K562 (cell line): ENCODE results near the gene FUZ. TPM values are rescaled to one million over a fixed set of nuclear protein-coding genes. Genes with fewer than 3 reads are reported as not detected.
A peak's percentile ranks its signal among the peaks of the same experiment; 100 is the strongest.

ENCODE experiments used
- ATAC-seq: fragments of 200-7000 bp; cut with Tn5 transposase; 3 replicates; pipeline ENCODE4 v1.9.1; 2020; ENCODE audit warnings: moderate library complexity
- BruUV-seq: library from RNA; stranded (reverse); fragments of 400-500 nt; replicated peaks from 2 replicates; lab custom pipeline; 2021; lab: Mats Ljungman, UMichigan
- CTCF ChIA-PET: fragments of 300-600 bp; formaldehyde crosslinking; extraction: SDS; loops from one replicate; lab custom pipeline; 2021; ENCODE audit warnings: low intra/inter-chr PET ratio; lab: Yijun Ruan, JAX
- POLR2A ChIA-PET: fragments of 300-600, 350-650 bp; sonication (Branson Sonifier 250); formaldehyde crosslinking; extraction: SDS; loops from one replicate; lab custom pipeline; 2021; ENCODE audit warnings: antibody characterized with exemption, inconsistent platforms; lab: Yijun Ruan, JAX
- DNase-seq, 4 experiments: peaks; one replicate each; pipeline versions ENCODE4 v3.0.0 to v3.0.0-alpha.2; 2011 to 2018; ENCODE audit warnings: low spot score in 3 of 4, mixed read lengths in 3 of 4; ENCODE audit errors: extremely low read depth in 1 of 4
- FAIRE-seq: peaks from 2 replicates; lab custom pipeline; 2011; peaks lifted over from hg19 to GRCh38; lab: Jason Lieb, UNC
- H2AFZ ChIP-seq: 2 replicates; pipeline ENCODE4 v1.6.0; 2011; ENCODE audit warnings: low read depth, low read length, control low read depth, inconsistent platforms
- H3K27ac ChIP-seq: fragments of 200-600 bp; 3 replicates; pipeline ENCODE4 v1.8.0; 2011; ENCODE audit warnings: low read depth, mild to moderate bottlenecking, control low read depth, inconsistent platforms, low read length, moderate library complexity, mixed read lengths; ENCODE audit errors: extremely low read depth
- H3K27me3 ChIP-seq, 2 experiments: fragments of 300-600 bp in 1 of 2; 2 replicates in 1 of 2; 3 replicates in 1 of 2; pipeline versions ENCODE4 v1.6.0 to v1.8.0; 2011; ENCODE audit warnings: inconsistent platforms in 2 of 2, low read length in 2 of 2, mild to moderate bottlenecking in 1 of 2, mixed read lengths in 1 of 2, moderate library complexity in 1 of 2; ENCODE audit not compliant: control insufficient read depth in 2 of 2, insufficient read depth in 2 of 2
- H3K36me3 ChIP-seq: fragments of 300-600 bp; 3 replicates; pipeline ENCODE4 v1.8.0; 2011; ENCODE audit warnings: mild to moderate bottlenecking, low read length, inconsistent platforms; ENCODE audit not compliant: control insufficient read depth, insufficient read depth
- H3K4me1 ChIP-seq, 2 experiments: fragments of 200-600 bp in 1 of 2; replicated peaks in 1 of 2; 2 replicates in 1 of 2; 3 replicates in 1 of 2; pipeline versions ENCODE4 v1.5.1 to v1.8.0; 2011; ENCODE audit warnings: inconsistent platforms in 2 of 2, low read length in 2 of 2, mild to moderate bottlenecking in 1 of 2, mixed read lengths in 1 of 2, moderate library complexity in 1 of 2; ENCODE audit not compliant: control insufficient read depth in 2 of 2, insufficient read depth in 2 of 2
- H3K4me2 ChIP-seq: 2 replicates; pipeline ENCODE4 v1.6.1; 2011; ENCODE audit warnings: low read length, control low read depth, inconsistent platforms, mixed read lengths; ENCODE audit not compliant: insufficient read depth
- H3K4me3 ChIP-seq: fragments of 200-600 bp; sonication (generic), shearing (Covaris generic); 2 replicates; pipeline ENCODE4 v1.5.1; 2016; ENCODE audit warnings: control low read depth, inconsistent platforms
- H3K79me2 ChIP-seq: fragments of 200-600 bp; 3 replicates; pipeline ENCODE4 v1.8.0; 2011; ENCODE audit warnings: low read length, inconsistent platforms; ENCODE audit not compliant: control insufficient read depth, insufficient read depth
- H3K9ac ChIP-seq, 2 experiments: 2 replicates each; pipeline versions ENCODE4 v1.6.0 to v1.6.1; 2011; ENCODE audit warnings: low read depth in 2 of 2, low read length in 2 of 2, control low read depth in 1 of 2, inconsistent platforms in 1 of 2, mild to moderate bottlenecking in 1 of 2, mixed read lengths in 1 of 2; ENCODE audit not compliant: insufficient read depth in 1 of 2
- H3K9me1 ChIP-seq: one replicate; pipeline ENCODE4 v1.6.0; 2011; ENCODE audit warnings: inconsistent platforms, mild to moderate bottlenecking, low read length, moderate library complexity; ENCODE audit not compliant: control insufficient read depth, insufficient read depth
- H3K9me3 ChIP-seq: replicated peaks from 2 replicates; pipeline ENCODE4 v1.5.1; 2011; ENCODE audit warnings: low read depth, low read length, inconsistent platforms; ENCODE audit not compliant: control insufficient read depth, insufficient read depth
- H4K20me1 ChIP-seq: replicated peaks from 2 replicates; pipeline ENCODE4 v1.6.1; 2011; ENCODE audit warnings: low read length, inconsistent platforms, mixed read lengths; ENCODE audit not compliant: control insufficient read depth, insufficient read depth
- EZH2 ChIP-seq: IDR thresholded peaks from 2 replicates; pipeline ENCODE4 v1.6.1; 2012; ENCODE audit warnings: low read depth, mild to moderate bottlenecking, inconsistent platforms, low read length, borderline replicate concordance
- FIP1L1 ChIP-seq: fragments of 200-400 bp; formaldehyde crosslinking; IDR thresholded peaks from 2 replicates; pipeline ENCODE4 v1.6.1; 2018; ENCODE audit warnings: mild to moderate bottlenecking, low read depth, low read length; ENCODE audit not compliant: poor library complexity, severe bottlenecking
- FOXA3 ChIP-seq, 2 experiments: fragments of 450-650 bp in 1 of 2; sonication (generic) in 1 of 2; formaldehyde crosslinking; IDR thresholded peaks in 1 of 2; conservative IDR thresholded peaks in 1 of 2; 2 replicates each; pipeline versions ENCODE4 v1.4.0 to v1.8.0; 2020 to 2022; ENCODE audit warnings: mild to moderate bottlenecking in 2 of 2, missing genetic modification reagents in 1 of 2
- FOXM1 ChIP-seq, 2 experiments: fragments of 450-650 bp in 1 of 2; sonication (generic) in 1 of 2; formaldehyde crosslinking in 1 of 2; IDR thresholded peaks; 2 replicates each; pipeline versions ENCODE4 v1.6.1 to v1.9.0; 2017 to 2022; ENCODE audit warnings: low read depth in 2 of 2, mild to moderate bottlenecking in 2 of 2, missing genetic modification reagents in 1 of 2, moderate library complexity in 1 of 2
- KDM5B ChIP-seq: fragments of 200-600 bp; sonication (generic); IDR thresholded peaks from 2 replicates; pipeline ENCODE4 v1.6.1; 2012; ENCODE audit warnings: low read depth, mild to moderate bottlenecking, moderate library complexity, low read length, control low read depth, inconsistent platforms; ENCODE audit not compliant: insufficient replicate concordance
- MEIS2 ChIP-seq: fragments of 450-650 bp; IDR thresholded peaks from 2 replicates; pipeline ENCODE4 v1.6.1; 2014; ENCODE audit warnings: mild to moderate bottlenecking; ENCODE audit not compliant: partially characterized antibody
- NCOR1 ChIP-seq: fragments of 450-650 bp; IDR thresholded peaks from 2 replicates; pipeline ENCODE4 v1.6.1; 2016; ENCODE audit warnings: mild to moderate bottlenecking, moderate library complexity
- SAFB2 ChIP-seq: fragments of 200-400 bp; formaldehyde crosslinking; IDR thresholded peaks from 2 replicates; pipeline ENCODE4 v1.6.1; 2018; ENCODE audit warnings: borderline replicate concordance, low read length, low read depth, moderate library complexity; ENCODE audit not compliant: severe bottlenecking
- SP2 ChIP-seq: IDR thresholded peaks from 2 replicates; pipeline ENCODE4 v1.6.1; 2011; ENCODE audit warnings: mild to moderate bottlenecking, low read depth, low read length, moderate library complexity; ENCODE audit not compliant: poor library complexity, severe bottlenecking; ENCODE audit errors: extremely low read depth
- TAL1 ChIP-seq: fragments of 450-650 bp; IDR thresholded peaks from 2 replicates; pipeline ENCODE4 v1.6.1; 2016; ENCODE audit warnings: mild to moderate bottlenecking
- TEAD4 ChIP-seq, 2 experiments: sonication (generic) in 1 of 2; formaldehyde crosslinking in 1 of 2; IDR thresholded peaks; 2 replicates each; pipeline versions ENCODE4 v1.6.1 to v1.8.0; 2012 to 2022; ENCODE audit warnings: borderline replicate concordance in 1 of 2, inconsistent platforms in 1 of 2, low read length in 1 of 2, mild to moderate bottlenecking in 1 of 2, missing genetic modification reagents in 1 of 2
- ZKSCAN8 ChIP-seq: fragments of 200-800 bp; sonication (Bioruptor generic); IDR thresholded peaks from 2 replicates; pipeline ENCODE4 v1.6.1; 2016; ENCODE audit warnings: missing genetic modification characterization, missing compliant biosample characterization
- ZNF197 ChIP-seq: fragments of 200-800 bp; sonication (Bioruptor generic); IDR thresholded peaks from 2 replicates; pipeline ENCODE4 v1.6.1; 2016; ENCODE audit warnings: low read depth, missing genetic modification characterization, missing compliant biosample characterization
- WGBS: fragments of 100-300 bp; shearing (Covaris generic); methylation state at CpG from one replicate; pipeline ENCODE4 v1.1.6; 2016; ENCODE audit warnings: low coverage, mixed read lengths; ENCODE audit not compliant: insufficient coverage; ENCODE audit errors: missing lambda C conversion rate; 5-methylcytosine and 5-hydroxymethylcytosine counted together
- in situ Hi-C: fragments of 300-500 bp; cut with MboI; formaldehyde crosslinking; loops from 4 replicates; pipeline ENCODE4 v1.15.0; 2018; ENCODE audit warnings: inconsistent platforms, mixed read lengths
- intact Hi-C: fragments of 100-400 bp; cut with micrococcal nuclease; formaldehyde crosslinking; loops from 2 replicates; pipeline ENCODE4 v1.14.2; 2022
- polyA plus RNA-seq, 8 experiments: library from polyadenylated mRNA; depleted of rRNA in 4 of 8; stranded (reverse) in 5 of 8; unstranded in 3 of 8; fragments of >200 nt; fragmentation: Nextera tagmentation in 2 of 8; fragmentation: Illumina TruSeq in 1 of 8; extraction: Ambion mirVana in 2 of 8; extraction: Trizol in 1 of 8; gene quantifications; 2 replicates each; pipeline versions ENCODE4 v1.2.1 to v1.2.3, GENCODE V29; 2011 to 2014; ENCODE audit warnings: inconsistent platforms in 1 of 8, missing spikeins in 1 of 8
- total RNA-seq, 7 experiments: library from RNA; depleted of rRNA in 6 of 7; stranded (reverse); fragments of >200 nt in 6 of 7; fragmentation: Illumina TruSeq in 2 of 7; extraction: Trizol in 2 of 7; gene quantifications; 2 replicates each; pipeline versions ENCODE4 v1.2.1 to v1.2.3, GENCODE V29; 2011 to 2021; ENCODE audit warnings: low replicate concordance in 1 of 7
- TF ChIP-seq, protein P1 (sequence below): fragments of 450-650 bp; conservative IDR thresholded peaks from 2 replicates; pipeline ENCODE4 v1.6.1; 2016; ENCODE audit warnings: missing genetic modification characterization, low read depth, mild to moderate bottlenecking, control low read depth, missing compliant biosample characterization
- TF ChIP-seq, protein P2 (sequence below): fragments of 250-450 bp; sonication (Bioruptor Pico); IDR thresholded peaks from 2 replicates; pipeline ENCODE4 v1.8.0; 2021; ENCODE audit warnings: moderate library complexity, mild to moderate bottlenecking, inconsistent platforms
- TF ChIP-seq, protein P3 (sequence below): fragments of 200-800 bp; sonication (Bioruptor generic); IDR thresholded peaks from 2 replicates; pipeline ENCODE4 v1.6.1; 2017; ENCODE audit warnings: missing genetic modification characterization, missing compliant biosample characterization

Gene FUZ
- total and polyA plus RNA-seq, 9 of the 15 experiments (the other 6 are each of a cell fraction or from before 2014, with no cell fraction given), result 0.17 to 7.6 (median 3.6) TPM; not detected in 1

DNA sequence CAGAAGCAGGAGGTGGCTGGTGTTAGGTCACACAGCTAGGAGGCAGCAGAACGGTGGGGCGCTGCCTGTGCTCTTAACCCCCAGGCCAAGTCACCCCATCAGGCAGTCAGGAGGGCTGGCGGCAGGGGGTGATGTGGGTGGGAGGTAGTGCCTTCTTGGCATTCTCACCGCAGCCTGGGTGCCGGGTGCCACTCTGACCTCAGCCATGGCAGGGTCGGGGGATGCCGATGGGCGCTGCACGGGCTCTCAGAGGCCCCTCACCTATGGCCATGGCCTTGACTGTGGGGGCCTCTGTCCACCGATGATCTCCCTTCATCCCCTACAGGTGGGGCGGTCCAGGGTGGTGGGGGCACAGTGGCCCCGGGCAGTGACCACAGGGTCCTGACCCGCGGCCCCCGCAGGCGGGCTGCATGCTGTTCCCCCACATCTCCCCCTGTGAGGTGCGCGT, 43.5 kb upstream of the FUZ start:
- peaks cover 8% of the 10 kb centered on the region for H3K9me1 ChIP-seq
- 87% methylated on average over 10 of the region's 18 CpGs for WGBS
- no peak overlapping the region for H3K4me2 ChIP-seq
- H3K27me3 ChIP-seq, result no peaks in the 10 kb centered on the region
- DNase-seq, result no peak
- no peak overlapping the region for H2AFZ ChIP-seq
- H3K79me2 ChIP-seq, result peaks cover 32% of the 10 kb centered on the region
- H3K9me3 ChIP-seq, result no peaks in the 10 kb centered on the region
- no TSS peak for BruUV-seq
- ATAC-seq, result no peak
- H3K4me1 ChIP-seq, result peaks cover 11 to 84% of the 10 kb centered on the region in 2 experiments
- peaks cover 89% of the 10 kb centered on the region for H3K36me3 ChIP-seq
- in situ Hi-C loops (no loop called here), intact Hi-C loops (no loop called here)
- H4K20me1 ChIP-seq, result peaks cover 27% of the 10 kb centered on the region
- POLR2A ChIA-PET, result interaction anchor here (0.9 kb wide), 1 partner anchor 9 kb away, joined by 4 read pairs; no protein-coding TSS in a partner anchor
- CTCF ChIA-PET, result no interaction called here
- H3K4me3 ChIP-seq, result no peak overlapping the region
- no peak overlapping the region for H3K27ac ChIP-seq
- FAIRE-seq, result no peak
- no peak overlapping the region for H3K9ac ChIP-seq
- TF ChIP-seq FIP1L1, result peak; percentile 46
- TF ChIP-seq, protein P1, sequence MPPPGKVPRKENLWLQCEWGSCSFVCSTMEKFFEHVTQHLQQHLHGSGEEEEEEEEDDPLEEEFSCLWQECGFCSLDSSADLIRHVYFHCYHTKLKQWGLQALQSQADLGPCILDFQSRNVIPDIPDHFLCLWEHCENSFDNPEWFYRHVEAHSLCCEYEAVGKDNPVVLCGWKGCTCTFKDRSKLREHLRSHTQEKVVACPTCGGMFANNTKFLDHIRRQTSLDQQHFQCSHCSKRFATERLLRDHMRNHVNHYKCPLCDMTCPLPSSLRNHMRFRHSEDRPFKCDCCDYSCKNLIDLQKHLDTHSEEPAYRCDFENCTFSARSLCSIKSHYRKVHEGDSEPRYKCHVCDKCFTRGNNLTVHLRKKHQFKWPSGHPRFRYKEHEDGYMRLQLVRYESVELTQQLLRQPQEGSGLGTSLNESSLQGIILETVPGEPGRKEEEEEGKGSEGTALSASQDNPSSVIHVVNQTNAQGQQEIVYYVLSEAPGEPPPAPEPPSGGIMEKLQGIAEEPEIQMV (tag), result no peak
- TF ChIP-seq ZKSCAN8, result peak; percentile 71
- TF ChIP-seq ZNF197 (CRISPR knock-in tag), result no peak
- no peak for TF ChIP-seq SAFB2
- TF ChIP-seq, protein P2, sequence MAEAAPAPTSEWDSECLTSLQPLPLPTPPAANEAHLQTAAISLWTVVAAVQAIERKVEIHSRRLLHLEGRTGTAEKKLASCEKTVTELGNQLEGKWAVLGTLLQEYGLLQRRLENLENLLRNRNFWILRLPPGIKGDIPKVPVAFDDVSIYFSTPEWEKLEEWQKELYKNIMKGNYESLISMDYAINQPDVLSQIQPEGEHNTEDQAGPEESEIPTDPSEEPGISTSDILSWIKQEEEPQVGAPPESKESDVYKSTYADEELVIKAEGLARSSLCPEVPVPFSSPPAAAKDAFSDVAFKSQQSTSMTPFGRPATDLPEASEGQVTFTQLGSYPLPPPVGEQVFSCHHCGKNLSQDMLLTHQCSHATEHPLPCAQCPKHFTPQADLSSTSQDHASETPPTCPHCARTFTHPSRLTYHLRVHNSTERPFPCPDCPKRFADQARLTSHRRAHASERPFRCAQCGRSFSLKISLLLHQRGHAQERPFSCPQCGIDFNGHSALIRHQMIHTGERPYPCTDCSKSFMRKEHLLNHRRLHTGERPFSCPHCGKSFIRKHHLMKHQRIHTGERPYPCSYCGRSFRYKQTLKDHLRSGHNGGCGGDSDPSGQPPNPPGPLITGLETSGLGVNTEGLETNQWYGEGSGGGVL (CRISPR knock-in tag), result no peak
- no peak for TF ChIP-seq MEIS2
- TF ChIP-seq EZH2, result no peak
- no peak for TF ChIP-seq SP2
- TF ChIP-seq FOXA3 (CRISPR knock-in tag; conservative IDR thresholded peaks at IDR 0.05 in 1 of 2, IDR thresholded peaks at IDR 0.05 in 1 of 2), result 0 out of 4 replicates have a peak, but pooled peaks of 1 of the 2 experiments have one; percentile 2
- TF ChIP-seq NCOR1, result no peak
- TF ChIP-seq, protein P3, sequence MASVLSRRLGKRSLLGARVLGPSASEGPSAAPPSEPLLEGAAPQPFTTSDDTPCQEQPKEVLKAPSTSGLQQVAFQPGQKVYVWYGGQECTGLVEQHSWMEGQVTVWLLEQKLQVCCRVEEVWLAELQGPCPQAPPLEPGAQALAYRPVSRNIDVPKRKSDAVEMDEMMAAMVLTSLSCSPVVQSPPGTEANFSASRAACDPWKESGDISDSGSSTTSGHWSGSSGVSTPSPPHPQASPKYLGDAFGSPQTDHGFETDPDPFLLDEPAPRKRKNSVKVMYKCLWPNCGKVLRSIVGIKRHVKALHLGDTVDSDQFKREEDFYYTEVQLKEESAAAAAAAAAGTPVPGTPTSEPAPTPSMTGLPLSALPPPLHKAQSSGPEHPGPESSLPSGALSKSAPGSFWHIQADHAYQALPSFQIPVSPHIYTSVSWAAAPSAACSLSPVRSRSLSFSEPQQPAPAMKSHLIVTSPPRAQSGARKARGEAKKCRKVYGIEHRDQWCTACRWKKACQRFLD, result no peak
- no peak for TF ChIP-seq FOXM1 (IDR thresholded peaks at IDR 0.05; ENCODE audit: low read depth)
- TF ChIP-seq FOXM1 (CRISPR knock-in tag; IDR thresholded peaks at IDR 0.05; ENCODE audit: low read depth), result no peak
- TF ChIP-seq TAL1, result no peak
- TF ChIP-seq TEAD4 (IDR thresholded peaks at IDR 0.05; ENCODE audit: low read length), result 0 out of 2 replicates have a peak, but pooled peaks have one; percentile 1
- TF ChIP-seq TEAD4 (CRISPR knock-in tag; IDR thresholded peaks at IDR 0.05; ENCODE audit: borderline replicate concordance), result no peak
- peak; percentile 5 for TF ChIP-seq KDM5B
